ENCODE data around the gene IRF2.

The IRF2 gene

DNA sequence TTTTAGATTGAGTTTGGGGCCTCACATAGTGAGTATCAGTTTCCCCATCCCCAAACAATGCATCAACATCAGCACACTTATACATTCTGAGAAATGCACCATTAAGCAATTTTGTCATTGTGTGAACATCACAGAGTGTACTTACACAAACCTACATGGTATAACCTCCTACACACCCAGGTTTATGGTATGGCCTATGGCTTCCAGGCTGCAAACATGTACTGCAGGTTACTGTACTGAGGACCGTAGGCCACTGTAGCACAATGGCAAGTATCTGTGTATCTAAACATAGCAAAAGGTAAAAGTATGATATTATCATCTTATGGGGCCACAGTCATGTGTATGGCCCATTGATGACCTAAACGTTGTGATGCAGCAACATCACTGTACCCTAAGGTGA lies 7.7 kb downstream of the IRF2 start:
- DNase-seq (ENCODE audit: low read depth in 2 of 2): no peak
- no peak overlapping the region for H3K4me3 ChIP-seq (replicated peaks in 1 of 2; ENCODE audit: low read depth in 2 of 2, low read length in 2 of 2)
- TF ChIP-seq, protein P1, sequence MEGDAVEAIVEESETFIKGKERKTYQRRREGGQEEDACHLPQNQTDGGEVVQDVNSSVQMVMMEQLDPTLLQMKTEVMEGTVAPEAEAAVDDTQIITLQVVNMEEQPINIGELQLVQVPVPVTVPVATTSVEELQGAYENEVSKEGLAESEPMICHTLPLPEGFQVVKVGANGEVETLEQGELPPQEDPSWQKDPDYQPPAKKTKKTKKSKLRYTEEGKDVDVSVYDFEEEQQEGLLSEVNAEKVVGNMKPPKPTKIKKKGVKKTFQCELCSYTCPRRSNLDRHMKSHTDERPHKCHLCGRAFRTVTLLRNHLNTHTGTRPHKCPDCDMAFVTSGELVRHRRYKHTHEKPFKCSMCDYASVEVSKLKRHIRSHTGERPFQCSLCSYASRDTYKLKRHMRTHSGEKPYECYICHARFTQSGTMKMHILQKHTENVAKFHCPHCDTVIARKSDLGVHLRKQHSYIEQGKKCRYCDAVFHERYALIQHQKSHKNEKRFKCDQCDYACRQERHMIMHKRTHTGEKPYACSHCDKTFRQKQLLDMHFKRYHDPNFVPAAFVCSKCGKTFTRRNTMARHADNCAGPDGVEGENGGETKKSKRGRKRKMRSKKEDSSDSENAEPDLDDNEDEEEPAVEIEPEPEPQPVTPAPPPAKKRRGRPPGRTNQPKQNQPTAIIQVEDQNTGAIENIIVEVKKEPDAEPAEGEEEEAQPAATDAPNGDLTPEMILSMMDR (IDR thresholded peaks at IDR 0.05; ENCODE audit: low read depth, low read length): no peak

DNA sequence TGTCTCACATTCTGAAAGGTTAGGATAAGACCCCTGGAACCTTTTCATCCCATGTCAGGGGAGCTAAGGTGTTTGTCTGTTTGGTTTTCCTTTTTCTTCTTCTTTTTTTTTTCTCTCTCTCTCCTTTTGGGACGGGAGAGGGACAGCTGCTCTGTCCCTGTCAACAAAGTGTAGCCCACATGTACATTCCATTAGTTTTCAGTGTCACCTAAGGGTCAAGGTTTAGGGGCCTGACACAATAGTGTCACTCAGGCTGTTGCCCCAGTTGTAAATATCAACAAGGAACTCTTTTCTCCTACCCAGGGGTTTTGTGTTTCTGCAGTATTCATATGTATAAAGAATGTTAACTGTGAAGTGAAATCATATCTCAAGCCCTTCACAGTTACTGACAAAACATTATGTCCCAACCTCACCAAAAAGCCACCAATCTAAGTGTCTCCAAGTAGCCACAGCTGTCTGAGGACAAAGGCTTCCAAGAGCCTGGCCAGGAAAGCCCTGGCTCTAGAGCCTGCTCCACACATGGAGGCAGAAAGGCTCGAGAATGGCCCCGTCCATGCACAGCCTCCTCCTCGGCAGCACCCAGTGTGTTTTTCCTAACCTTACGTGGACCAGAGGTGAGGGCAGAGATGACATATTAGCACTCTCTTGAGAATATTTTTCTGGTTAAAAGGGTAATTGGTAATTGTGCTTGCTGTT lies 9.4 kb downstream of the IRF2 start:
- DNase-seq (ENCODE audit: low read depth in 2 of 2): no peak
- H3K4me3 ChIP-seq (replicated peaks in 1 of 2; ENCODE audit: low read depth in 2 of 2, low read length in 2 of 2): no peak overlapping the region
- TF ChIP-seq, protein P1 (IDR thresholded peaks at IDR 0.05; ENCODE audit: low read depth, low read length): no peak

DNA sequence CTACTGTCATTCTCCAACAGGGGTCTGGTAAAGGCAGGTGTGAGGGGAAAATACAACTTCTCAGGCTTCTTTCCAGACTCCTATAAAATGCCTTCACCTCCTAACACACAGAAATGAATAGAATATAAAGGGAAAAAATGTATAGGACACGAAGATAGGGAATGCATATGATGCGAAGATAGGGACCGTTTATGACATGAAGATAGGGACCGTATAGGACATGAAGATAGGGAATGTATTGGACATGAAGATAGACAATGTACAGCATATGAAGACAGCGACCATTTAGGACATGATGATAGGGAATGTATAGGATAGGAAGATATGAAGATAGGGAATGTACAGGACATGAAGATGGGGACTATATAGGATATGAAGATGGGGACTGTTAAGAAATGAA lies 10.5 kb downstream of the IRF2 start:
- no peak for DNase-seq (ENCODE audit: low read depth in 2 of 2)
- TF ChIP-seq, protein P1 (IDR thresholded peaks at IDR 0.05; ENCODE audit: low read depth, low read length): no peak

GRCh38 chr4:184463158-184463557 lies 11.2 kb downstream of the IRF2 start:
- TF ChIP-seq, protein P1 (IDR thresholded peaks at IDR 0.05; ENCODE audit: low read depth, low read length): no peak
- no peak for DNase-seq (ENCODE audit: low read depth in 2 of 2)
- no peak overlapping the region for H3K4me3 ChIP-seq (replicated peaks in 1 of 2; ENCODE audit: low read depth in 2 of 2, low read length in 2 of 2)

More for the DNA sequence above, 10.5 kb downstream of the IRF2 start:
- no peak overlapping the region for H3K4me3 ChIP-seq (replicated peaks in 1 of 2; ENCODE audit: low read depth in 2 of 2, low read length in 2 of 2)

DNA sequence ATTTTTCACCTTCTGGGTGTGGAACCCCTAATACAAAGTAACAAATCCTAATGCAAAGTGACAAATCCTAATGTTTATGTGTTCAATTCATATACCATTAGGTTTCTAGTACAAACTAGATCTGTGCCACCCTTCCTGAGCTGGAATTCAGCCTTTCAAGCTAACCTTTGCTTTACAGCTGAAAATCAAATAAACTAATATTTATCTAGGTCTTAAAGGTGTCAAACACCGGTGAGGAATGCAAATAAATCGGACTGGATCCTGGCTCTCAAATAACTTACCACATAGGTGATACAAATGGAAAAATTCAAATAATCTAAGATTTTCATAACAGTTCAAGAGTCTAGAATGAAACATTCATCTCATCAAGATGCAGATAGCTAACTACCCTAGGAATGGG lies 11.6 kb downstream of the IRF2 start:
- H3K4me3 ChIP-seq (replicated peaks in 1 of 2; ENCODE audit: low read depth in 2 of 2, low read length in 2 of 2): no peak overlapping the region
- DNase-seq (ENCODE audit: low read depth in 2 of 2): no peak
- TF ChIP-seq, protein P1 (IDR thresholded peaks at IDR 0.05; ENCODE audit: low read depth, low read length): no peak

DNA sequence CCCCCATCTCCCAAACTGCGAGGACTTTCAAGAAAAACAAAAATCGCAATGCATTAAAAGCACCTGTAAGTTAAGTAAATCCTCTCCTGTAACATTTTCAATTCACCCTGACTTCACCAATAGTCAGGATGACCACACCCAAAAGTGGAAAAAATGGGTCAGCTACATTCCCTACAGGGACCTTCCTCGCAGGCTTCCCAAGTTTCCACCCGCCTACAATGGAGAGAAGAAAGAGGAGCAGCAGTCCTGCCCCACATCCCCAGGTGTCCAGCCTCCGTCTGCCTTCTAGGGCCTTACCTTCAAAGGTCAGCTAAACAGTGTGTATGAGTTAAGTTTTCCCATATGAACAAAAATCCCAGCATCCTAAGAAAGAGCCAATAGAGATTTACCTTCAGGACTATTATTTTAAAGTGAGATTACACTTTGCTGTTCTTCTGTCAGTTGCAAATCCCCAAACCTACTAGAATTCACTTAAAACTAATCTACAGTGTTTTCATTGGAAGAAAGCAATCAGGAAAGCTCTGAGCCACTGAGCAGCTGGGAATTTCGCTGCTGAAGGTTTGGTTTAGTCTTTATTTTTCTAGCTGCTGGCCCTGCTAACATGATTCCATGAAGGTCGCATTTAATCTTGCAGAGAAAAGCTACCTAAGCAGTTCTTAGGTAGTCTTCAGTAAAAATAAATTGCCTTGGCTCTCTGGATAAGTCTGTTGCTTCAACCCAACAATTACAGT lies 12.5 kb downstream of the IRF2 start:
- TF ChIP-seq, protein P1 (IDR thresholded peaks at IDR 0.05; ENCODE audit: low read depth, low read length): no peak
- H3K4me3 ChIP-seq (replicated peaks in 1 of 2; ENCODE audit: low read depth in 2 of 2, low read length in 2 of 2): no peak overlapping the region
- no peak for DNase-seq (ENCODE audit: low read depth in 2 of 2)
